CD4-positive, CD25-positive, alpha-beta regulatory T cell (primary cell): Measurements from ENCODE around the gene FAM13A. TPM values are rescaled to one million over a fixed set of nuclear protein-coding genes. Genes with fewer than 3 reads are reported as not detected.

ENCODE experiments used
- ATAC-seq, 2 donors: fragments of 150-1000 bp; cut with Tn5 transposase; one replicate each; pipeline ENCODE4 v1.10.0; 2021; ENCODE audit warnings: low read depth in 2 of 2, moderate number of reproducible peaks in 2 of 2, moderate library complexity in 1 of 2
- DNase-seq, 3 donors: peaks; one replicate each; pipeline versions ENCODE4 v3.0.0 to v3.0.0-alpha.2; 2012 to 2022; ENCODE audit warnings: mixed read lengths in 1 of 3
- H3K27ac ChIP-seq: one replicate; pipeline ENCODE4 v1.7.0; 2013; ENCODE audit warnings: mild to moderate bottlenecking, low read length; ENCODE audit not compliant: insufficient read depth, poor library complexity, severe bottlenecking
- H3K27me3 ChIP-seq: one replicate; pipeline ENCODE4 v1.7.0; 2013; ENCODE audit warnings: low read length; ENCODE audit not compliant: control insufficient read depth, insufficient read depth
- H3K36me3 ChIP-seq: one replicate; pipeline ENCODE4 v1.7.0; 2013; ENCODE audit warnings: mild to moderate bottlenecking, low read length, moderate library complexity; ENCODE audit not compliant: control insufficient read depth, insufficient read depth
- H3K4me1 ChIP-seq: 2 replicates; pipeline ENCODE4 v1.7.0; 2013; ENCODE audit warnings: mild to moderate bottlenecking, low read length; ENCODE audit not compliant: insufficient read depth, control insufficient read depth, poor library complexity, severe bottlenecking
- H3K4me3 ChIP-seq: one replicate; pipeline ENCODE4 v1.7.0; 2013; ENCODE audit warnings: low read depth, mild to moderate bottlenecking, low read length, moderate library complexity
- H3K9me3 ChIP-seq, 2 experiments: 1 replicate in 1 of 2; 2 replicates in 1 of 2; pipeline ENCODE4 v1.7.0; 2013; ENCODE audit warnings: low read length in 2 of 2, mild to moderate bottlenecking in 1 of 2, moderate library complexity in 1 of 2; ENCODE audit not compliant: control insufficient read depth in 2 of 2
- H3K27ac Mint-ChIP-seq, 3 donors: one replicate each; pipeline ENCODE4 v1.8.0; 2020 to 2022; ENCODE audit warnings: mild to moderate bottlenecking in 3 of 3, mixed read lengths in 3 of 3, moderate library complexity in 2 of 3
- H3K27me3 Mint-ChIP-seq: one replicate; pipeline ENCODE4 v1.8.0; 2022; ENCODE audit warnings: mild to moderate bottlenecking, mixed read lengths
- H3K36me3 Mint-ChIP-seq: one replicate; pipeline ENCODE4 v1.8.0; 2020; ENCODE audit warnings: mixed read lengths
- H3K4me1 Mint-ChIP-seq, 4 donors: one replicate each; pipeline ENCODE4 v1.8.0; 2020 to 2022; ENCODE audit warnings: mixed read lengths in 4 of 4, mild to moderate bottlenecking in 1 of 4
- H3K4me3 Mint-ChIP-seq, 4 donors: one replicate each; pipeline ENCODE4 v1.8.0; 2020 to 2022; ENCODE audit warnings: mild to moderate bottlenecking in 4 of 4, mixed read lengths in 4 of 4, moderate library complexity in 3 of 4
- H3K9me3 Mint-ChIP-seq, 7 donors: one replicate each; pipeline ENCODE4 v1.8.0; 2020 to 2022; ENCODE audit warnings: mixed read lengths in 7 of 7, mild to moderate bottlenecking in 3 of 7, moderate library complexity in 2 of 7
- polyA plus RNA-seq, 4 donors: library from polyadenylated mRNA; unstranded; fragments of 300-500 nt; fragmentation: Illumina TruSeq; gene quantifications; one replicate each; pipeline ENCODE4 v1.2.3, GENCODE V29; 2021
- total RNA-seq: library from RNA; stranded (reverse); gene quantifications from one replicate; pipeline ENCODE4 v1.2.3, GENCODE V29; 2022

FAM13A gene
- total RNA-seq (38.4 TPM), polyA plus RNA-seq (10 to 100 TPM in 2 of 4 donors, 1 to 10 TPM in 2; 7.8 to 11.9 (median 9.5) TPM)

DNA sequence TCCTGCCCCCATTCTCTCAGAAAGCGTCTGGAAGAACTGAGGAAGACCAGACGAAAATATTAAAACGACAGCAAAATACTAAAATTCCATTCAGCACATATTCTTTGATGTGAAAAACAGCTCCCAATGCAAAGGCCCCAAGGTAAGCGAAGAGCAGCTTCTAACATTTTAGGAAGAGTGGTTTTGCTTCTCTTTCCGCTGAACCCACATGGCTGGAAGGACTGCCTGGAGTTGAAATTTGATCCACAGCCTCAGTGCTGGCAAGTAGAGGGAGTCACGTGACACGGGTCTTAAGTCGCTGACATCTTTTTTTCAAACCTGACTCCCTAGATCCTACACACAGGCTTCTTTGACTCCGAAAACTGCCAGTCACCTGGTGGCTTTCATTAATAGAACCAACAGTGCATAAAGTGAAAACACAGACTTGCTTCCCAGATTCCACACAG is at the start of gene FAM13A:
TSS of gene FAM13A (minus strand) at position 233 of the 446 bp plus-strand sequence. CDS start at position 12, 221 bp downstream.
- peaks cover 5 to 21% (median 8%) of the 10 kb centered on the region in 4 donors for H3K4me1 Mint-ChIP-seq
- peak within 1 kb of the TSS in 1 of 4 donors; percentile 44 for H3K4me3 Mint-ChIP-seq
- H3K27me3 Mint-ChIP-seq = no peaks in the 10 kb centered on the region
- H3K4me1 ChIP-seq = no peaks in the 10 kb centered on the region
- no peak within 1 kb of the TSS for H3K27ac Mint-ChIP-seq
- H3K36me3 Mint-ChIP-seq = no peaks in the 10 kb centered on the region
- peaks cover 0 to 13% (median 2%) of the 10 kb centered on the region in 7 donors for H3K9me3 Mint-ChIP-seq
- H3K4me3 ChIP-seq = no peak within 1 kb of the TSS
- peak in 1 of 3 donors; percentile 16 for DNase-seq
- no peak for ATAC-seq
- no peak within 1 kb of the TSS for H3K27ac ChIP-seq
- H3K9me3 ChIP-seq = no peaks in the 10 kb centered on the region
- no peaks in the 10 kb centered on the region for H3K36me3 ChIP-seq
- H3K27me3 ChIP-seq = no peaks in the 10 kb centered on the region

DNA sequence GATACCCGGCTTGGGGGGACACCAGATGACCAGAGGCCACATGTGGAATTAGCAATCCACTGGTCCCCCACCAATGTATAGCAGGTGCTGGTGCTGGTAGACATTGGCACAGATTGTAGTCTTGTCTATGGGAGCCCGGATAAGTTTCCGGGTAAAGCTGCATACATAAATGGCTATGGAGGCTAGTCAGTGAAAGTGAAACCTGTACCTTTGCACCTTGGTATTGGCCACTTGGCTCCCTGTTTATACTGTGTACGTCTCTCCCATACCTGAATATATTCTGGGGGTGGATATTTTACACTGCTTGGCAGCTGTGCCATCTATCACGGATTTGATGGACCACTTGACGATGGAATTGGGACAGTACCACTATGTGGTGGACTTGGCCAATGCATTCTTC is 48.7 kb upstream of the FAM13A start:
- H3K4me1 ChIP-seq = peaks cover 8% of the 10 kb centered on the region
- Mint-ChIP-seq H3K4me3 (no peak overlapping the region), H3K27ac (no peak overlapping the region), H3K36me3 (no peaks in the 10 kb centered on the region), H3K9me3 (peaks cover 0 to 2% (median 0%) of the 10 kb centered on the region in 7 donors), H3K27me3 (peaks cover 11% of the 10 kb centered on the region), H3K4me1 (peaks cover 15 to 28% (median 21%) of the 10 kb centered on the region in 4 donors)
- DNase-seq (no peak), ATAC-seq (no peak)
- no peaks in the 10 kb centered on the region for H3K9me3 ChIP-seq
- no peak overlapping the region for H3K4me3 ChIP-seq
- no peaks in the 10 kb centered on the region for H3K27me3 ChIP-seq
- no peaks in the 10 kb centered on the region for H3K36me3 ChIP-seq
- H3K27ac ChIP-seq = no peak overlapping the region

DNA sequence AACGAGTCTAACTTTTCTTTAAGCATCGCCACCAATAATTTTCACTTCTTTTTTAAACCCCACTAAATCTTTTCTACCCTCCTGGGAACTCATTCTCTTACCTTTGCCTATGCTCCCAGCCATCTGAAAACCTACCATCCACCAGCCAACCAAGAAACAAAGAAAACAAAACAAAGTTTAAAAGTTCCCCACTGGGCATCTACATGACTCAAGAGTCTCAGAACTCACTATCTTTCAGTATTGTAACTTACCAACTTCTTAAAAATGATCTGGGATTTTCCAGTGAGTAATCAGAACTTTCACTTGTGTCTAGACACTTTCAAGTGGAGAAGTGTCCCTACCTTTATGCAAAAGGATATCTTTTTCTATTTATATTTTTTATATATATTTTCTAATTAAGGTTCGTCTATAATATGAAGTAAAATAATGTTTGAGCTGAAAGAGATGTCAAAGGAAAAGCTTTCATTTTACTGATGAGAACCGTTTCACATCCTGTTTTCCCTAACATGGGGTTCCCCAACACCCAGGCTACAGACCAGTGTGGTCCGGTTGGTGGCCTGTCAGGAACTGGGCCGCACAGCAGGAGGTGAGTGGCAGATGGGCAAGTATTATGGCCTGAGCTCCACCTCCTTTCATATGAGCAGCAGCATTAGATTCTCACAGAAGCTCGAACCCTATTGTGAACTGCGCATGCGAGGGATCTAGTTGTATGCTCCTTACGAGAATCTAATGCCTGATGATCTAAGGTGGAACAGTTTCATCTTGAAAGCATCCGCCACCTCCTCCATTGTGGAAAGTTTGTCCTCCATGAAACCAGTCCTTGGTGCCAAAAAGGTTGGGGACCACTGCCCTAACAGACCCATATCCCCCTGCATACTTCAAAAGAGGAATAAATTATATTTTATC is 44.5 kb upstream of the FAM13A start:
- no peaks in the 10 kb centered on the region for H3K4me1 ChIP-seq
- peak overlapping the region in 2 of 3 donors; percentile 57 to 80 for H3K27ac Mint-ChIP-seq
- peak in 1 of 2 donors; percentile 44 for ATAC-seq
- H3K4me3 Mint-ChIP-seq = peak overlapping the region in 2 of 4 donors; percentile 21 to 33
- H3K4me1 Mint-ChIP-seq = peaks cover 8 to 24% (median 12%) of the 10 kb centered on the region in 4 donors
- H3K27me3 ChIP-seq = no peaks in the 10 kb centered on the region
- no peak overlapping the region for H3K27ac ChIP-seq
- peak overlapping the region; percentile 24 for H3K4me3 ChIP-seq
- H3K36me3 Mint-ChIP-seq = no peaks in the 10 kb centered on the region
- no peaks in the 10 kb centered on the region for H3K9me3 ChIP-seq
- H3K27me3 Mint-ChIP-seq = no peaks in the 10 kb centered on the region
- H3K36me3 ChIP-seq = no peaks in the 10 kb centered on the region
- DNase-seq = no peak
- H3K9me3 Mint-ChIP-seq = peaks cover 0 to 2% (median 0%) of the 10 kb centered on the region in 7 donors

DNA sequence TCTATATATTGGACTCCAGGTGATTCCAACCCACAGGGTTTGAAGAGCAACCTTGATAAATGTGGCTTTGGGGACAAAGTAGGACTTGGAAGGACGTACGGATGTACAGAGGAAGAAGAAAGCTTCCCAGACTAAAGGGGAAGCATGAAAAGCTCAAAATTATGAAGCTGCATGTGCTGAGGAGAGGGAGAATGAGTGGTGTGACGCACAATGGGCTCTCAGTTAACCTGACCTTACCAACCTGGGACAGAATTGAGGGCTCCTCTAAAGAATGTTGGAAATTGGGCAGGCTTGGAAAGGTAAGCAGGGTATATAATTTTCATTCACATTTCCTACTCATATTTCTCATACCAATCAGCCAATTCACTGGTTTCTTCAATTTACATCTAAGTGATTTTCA is 43.9 kb upstream of the FAM13A start:
- H3K9me3 Mint-ChIP-seq = peaks cover 0 to 2% (median 0%) of the 10 kb centered on the region in 7 donors
- Histone ChIP-seq H3K4me1 (no peaks in the 10 kb centered on the region), H3K36me3 (no peaks in the 10 kb centered on the region), H3K27me3 (no peaks in the 10 kb centered on the region), H3K27ac (no peak overlapping the region), H3K4me3 (peak overlapping the region; percentile 24), H3K9me3 (no peaks in the 10 kb centered on the region)
- no peaks in the 10 kb centered on the region for H3K36me3 Mint-ChIP-seq
- ATAC-seq = no peak
- DNase-seq = no peak
- H3K27ac Mint-ChIP-seq = peak overlapping the region in 2 of 3 donors; percentile 23 to 80
- H3K27me3 Mint-ChIP-seq = no peaks in the 10 kb centered on the region
- peaks cover 8 to 24% (median 12%) of the 10 kb centered on the region in 4 donors for H3K4me1 Mint-ChIP-seq
- H3K4me3 Mint-ChIP-seq = no peak overlapping the region

DNA sequence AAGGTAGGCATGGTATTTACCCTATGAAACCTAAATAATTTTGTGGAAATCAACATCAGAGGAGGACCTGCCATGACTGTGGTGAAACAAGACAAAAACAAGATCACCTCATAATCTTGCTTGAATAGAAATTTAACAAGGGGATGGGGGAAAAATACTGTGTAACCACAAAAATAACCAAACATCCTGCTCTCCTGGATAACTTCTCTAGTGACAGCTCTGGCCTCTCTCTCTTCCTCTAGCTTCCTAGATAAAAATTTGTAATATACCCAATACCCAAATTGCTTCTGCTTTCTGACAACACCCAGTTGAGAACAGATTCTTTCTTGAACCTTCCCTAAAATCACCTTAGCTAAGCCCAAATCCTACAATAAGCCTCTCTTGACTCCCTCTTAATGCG is 42.5 kb upstream of the FAM13A start:
- Mint-ChIP-seq H3K9me3 (peaks cover 0 to 2% (median 0%) of the 10 kb centered on the region in 7 donors), H3K4me3 (no peak overlapping the region), H3K27ac (no peak overlapping the region), H3K4me1 (peaks cover 8 to 22% (median 11%) of the 10 kb centered on the region in 4 donors), H3K36me3 (no peaks in the 10 kb centered on the region), H3K27me3 (no peaks in the 10 kb centered on the region)
- Histone ChIP-seq H3K27ac (no peak overlapping the region), H3K36me3 (no peaks in the 10 kb centered on the region), H3K4me3 (no peak overlapping the region), H3K27me3 (no peaks in the 10 kb centered on the region), H3K9me3 (no peaks in the 10 kb centered on the region), H3K4me1 (no peaks in the 10 kb centered on the region)
- ATAC-seq (no peak), DNase-seq (no peak)

DNA sequence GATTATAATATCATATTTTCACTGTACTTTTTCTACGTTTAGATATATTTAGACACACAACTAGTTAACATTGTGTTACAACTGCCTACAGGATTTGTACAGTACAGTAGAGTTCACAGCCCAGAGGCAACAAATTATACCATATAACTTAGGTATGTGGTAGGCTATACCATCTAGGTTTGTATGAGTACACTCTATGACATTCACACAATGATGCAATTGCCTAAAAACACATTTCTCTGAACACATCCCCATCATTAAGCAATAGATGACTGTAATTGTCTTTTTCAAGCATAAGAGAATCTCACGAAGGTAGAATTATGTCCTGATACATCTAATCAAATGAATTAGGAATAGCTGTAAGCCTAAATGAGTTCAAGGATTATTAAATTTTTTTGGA is 42.0 kb upstream of the FAM13A start:
- H3K4me1 ChIP-seq = no peaks in the 10 kb centered on the region
- H3K36me3 ChIP-seq = no peaks in the 10 kb centered on the region
- H3K27ac ChIP-seq = no peak overlapping the region
- Mint-ChIP-seq H3K36me3 (no peaks in the 10 kb centered on the region), H3K9me3 (peaks cover 0 to 2% (median 0%) of the 10 kb centered on the region in 7 donors), H3K27me3 (no peaks in the 10 kb centered on the region), H3K4me3 (no peak overlapping the region), H3K27ac (no peak overlapping the region), H3K4me1 (peaks cover 5 to 21% (median 11%) of the 10 kb centered on the region in 4 donors)
- no peaks in the 10 kb centered on the region for H3K9me3 ChIP-seq
- DNase-seq (no peak), ATAC-seq (no peak)
- H3K27me3 ChIP-seq = no peaks in the 10 kb centered on the region
- no peak overlapping the region for H3K4me3 ChIP-seq

DNA sequence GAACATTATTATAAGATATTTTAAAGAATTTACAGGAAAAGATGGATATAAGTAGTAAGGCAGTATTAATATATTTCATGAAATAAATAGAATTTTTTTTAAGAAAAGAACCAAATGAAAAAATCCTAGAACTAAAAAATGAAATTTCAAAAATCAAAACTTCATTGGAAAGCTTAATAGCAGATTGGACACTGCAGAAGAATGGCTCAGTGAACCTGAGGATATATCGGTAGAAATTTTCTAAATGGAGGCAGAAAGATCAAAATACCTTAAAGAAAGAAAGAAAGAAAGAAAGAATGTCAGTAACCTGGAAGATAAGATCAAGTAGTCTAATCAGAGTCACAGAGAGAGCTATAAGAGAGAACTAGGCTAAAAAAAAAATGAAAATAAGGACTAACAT is 21.3 kb upstream of the FAM13A start:
- Mint-ChIP-seq H3K27me3 (no peaks in the 10 kb centered on the region), H3K36me3 (peaks cover 8% of the 10 kb centered on the region), H3K27ac (no peak overlapping the region), H3K4me3 (no peak overlapping the region), H3K4me1 (peaks cover 0 to 7% (median 6%) of the 10 kb centered on the region in 4 donors), H3K9me3 (peaks cover 0 to 34% (median 9%) of the 10 kb centered on the region in 7 donors)
- H3K27me3 ChIP-seq = no peaks in the 10 kb centered on the region
- peaks cover 0 to 8% of the 10 kb centered on the region in 2 experiments for H3K9me3 ChIP-seq
- H3K36me3 ChIP-seq = no peaks in the 10 kb centered on the region
- DNase-seq = no peak
- no peaks in the 10 kb centered on the region for H3K4me1 ChIP-seq
- ATAC-seq = no peak
- no peak overlapping the region for H3K4me3 ChIP-seq
- H3K27ac ChIP-seq = no peak overlapping the region
